Ecto neural progenitor cell (in vitro differentiated cells): ENCODE results near the gene CYFIP1.
"Not testable (repeated sequence)": the region's sequence is repeated elsewhere in the genome, so short reads cannot be mapped to it uniquely, and the experiment has no call there.

Experiments
- DNase-seq: peaks from one replicate; pipeline ENCODE4 v3.0.0-alpha.2; 2018; ENCODE audit warnings: low spot score

The CYFIP1 gene

DNA sequence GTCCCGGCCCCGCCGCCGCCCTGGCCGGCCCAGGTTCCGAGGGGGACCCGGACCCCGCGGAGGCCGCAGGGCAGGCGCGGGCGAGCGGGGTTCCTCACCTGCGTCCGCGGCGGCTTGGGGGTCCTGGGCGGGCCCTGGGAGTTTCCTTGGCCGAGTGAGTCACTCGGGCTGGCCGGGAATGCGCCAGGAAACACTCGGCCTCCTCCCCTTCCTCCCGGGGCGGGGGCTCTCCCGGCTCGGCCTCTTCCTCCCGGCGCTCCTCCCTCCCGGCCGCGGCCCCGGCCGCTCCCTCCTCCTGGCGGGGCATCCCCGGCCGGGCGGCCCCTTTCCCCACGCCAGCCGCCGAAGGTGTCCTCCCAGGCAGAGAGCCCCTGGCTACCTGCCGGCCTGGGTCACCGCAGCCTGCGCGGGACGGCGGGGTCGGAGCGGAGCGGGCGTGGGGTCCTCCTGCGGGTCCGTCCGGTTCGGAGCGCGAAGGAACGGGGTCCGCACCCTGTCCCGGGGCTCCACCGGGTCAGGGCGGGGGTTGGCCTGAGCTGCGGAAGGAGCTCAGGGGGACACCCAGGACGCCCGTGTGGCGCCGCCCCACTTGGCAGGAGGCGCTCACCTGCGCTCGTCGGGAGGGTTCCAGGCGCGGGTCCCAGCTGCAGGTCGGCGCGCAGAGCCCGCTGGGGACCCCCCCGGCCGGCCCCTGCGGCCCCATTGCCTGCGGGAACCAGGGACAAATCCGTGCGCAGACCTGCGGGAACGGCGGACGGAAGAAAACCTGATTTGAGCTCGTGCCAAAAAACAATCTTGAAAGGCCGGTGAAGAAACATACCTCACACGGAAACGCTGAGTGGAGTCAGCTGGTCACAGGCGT lies at the start of gene CYFIP1:
TSS of gene CYFIP1 (minus strand) at position 180 of the 862 bp plus-strand sequence. CDS start 33,083 bp downstream, outside the sequence.
- DNase-seq, result peak; percentile 85

GRCh38 chr15:23026218-23026617 lies 46.0 kb upstream of the CYFIP1 start:
- no peak for DNase-seq

DNA sequence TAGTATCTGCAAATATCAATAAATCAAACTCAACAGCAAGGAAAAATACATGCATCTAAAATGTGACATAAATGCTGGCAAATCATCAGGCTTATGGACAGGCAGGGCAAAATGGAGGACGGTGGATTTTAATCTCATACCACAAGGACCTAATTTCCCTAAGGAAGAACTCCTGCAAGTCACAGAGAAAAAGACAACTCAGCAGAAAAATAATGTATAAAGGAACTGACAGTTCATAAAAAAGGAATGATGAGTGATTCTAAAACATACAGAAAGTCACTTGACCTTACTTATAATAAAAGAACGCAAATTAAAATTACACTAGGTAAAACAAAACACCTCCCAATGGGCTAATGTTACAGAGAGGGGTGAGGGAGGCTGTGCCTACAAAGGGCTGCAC lies 42.0 kb upstream of the CYFIP1 start:
- DNase-seq, result no peak

DNA sequence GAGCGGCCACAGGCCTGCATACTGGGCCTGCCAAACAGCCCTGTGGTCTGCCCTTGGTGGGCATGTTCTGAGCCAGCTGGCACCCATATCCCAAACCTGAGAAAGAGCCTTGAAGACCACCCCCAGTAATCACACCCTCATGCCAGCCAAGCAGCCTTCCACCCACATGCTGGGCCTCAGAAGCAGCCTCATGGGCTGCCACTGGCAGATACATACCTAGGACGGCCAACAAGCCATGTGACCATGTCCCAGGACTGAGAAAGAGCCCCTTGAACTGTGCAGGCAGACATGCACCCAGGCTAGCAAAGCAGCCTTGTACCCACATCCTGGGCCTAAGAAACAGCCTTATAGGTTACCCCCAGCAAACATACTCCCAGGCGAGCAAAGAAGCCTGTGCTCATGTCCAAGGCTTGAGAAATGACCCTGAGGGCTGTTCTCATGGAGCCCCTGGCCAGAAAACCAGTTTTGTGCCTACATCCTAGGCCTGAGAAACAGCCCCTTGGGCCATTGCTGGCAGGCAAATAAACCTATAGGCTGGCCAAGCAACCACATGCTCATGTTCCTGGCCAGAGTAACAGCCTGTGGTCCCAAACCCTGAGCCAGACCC lies 34.3 kb upstream of the CYFIP1 start:
- no peak for DNase-seq

GRCh38 chr15:23013681-23014080 lies 33.5 kb upstream of the CYFIP1 start:
- DNase-seq, result no peak

DNA sequence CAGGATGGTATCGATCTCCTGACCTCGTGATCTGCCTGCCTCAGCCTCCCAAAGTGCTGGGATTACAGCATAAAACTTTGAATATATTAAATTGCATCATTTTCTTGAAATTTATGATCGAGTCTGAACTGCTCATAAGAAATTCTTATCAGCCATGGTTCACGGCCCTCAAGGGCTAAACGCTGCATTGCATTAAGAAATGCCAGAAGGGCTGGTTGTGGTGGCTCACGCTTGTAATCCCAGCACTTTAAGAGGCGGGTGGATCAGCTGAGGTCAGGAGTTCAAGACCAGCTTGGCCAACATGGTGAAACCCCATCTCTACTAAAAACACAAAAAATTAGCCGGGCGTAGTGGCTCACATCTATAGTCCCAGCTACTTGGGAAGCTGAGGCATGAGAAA lies 32.4 kb upstream of the CYFIP1 start:
- DNase-seq, result not testable (repeated sequence)

DNA sequence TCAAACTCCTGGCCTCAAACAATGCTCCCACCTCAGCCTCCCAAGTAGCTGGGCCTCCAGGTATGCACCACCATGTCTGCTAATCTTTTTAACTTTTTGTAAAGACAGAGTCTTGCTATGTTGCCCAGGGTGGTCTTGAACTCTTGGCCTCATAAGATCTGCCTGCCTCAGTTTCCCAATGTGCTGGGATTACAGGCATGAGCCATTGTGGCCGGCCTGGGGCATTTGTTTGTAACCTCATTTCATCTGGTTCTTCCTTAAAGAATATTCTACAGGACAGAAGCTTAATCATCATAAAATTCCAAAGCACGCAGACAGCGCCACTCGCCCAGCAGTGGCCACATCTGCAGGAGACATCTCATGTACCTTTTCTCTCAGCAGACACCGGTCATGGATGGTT lies 23.6 kb upstream of the CYFIP1 start:
- DNase-seq, result no peak

- no peak for DNase-seq
Measured at GRCh38 chr15:23002920-23003319, 22.8 kb upstream of the CYFIP1 start.

DNA sequence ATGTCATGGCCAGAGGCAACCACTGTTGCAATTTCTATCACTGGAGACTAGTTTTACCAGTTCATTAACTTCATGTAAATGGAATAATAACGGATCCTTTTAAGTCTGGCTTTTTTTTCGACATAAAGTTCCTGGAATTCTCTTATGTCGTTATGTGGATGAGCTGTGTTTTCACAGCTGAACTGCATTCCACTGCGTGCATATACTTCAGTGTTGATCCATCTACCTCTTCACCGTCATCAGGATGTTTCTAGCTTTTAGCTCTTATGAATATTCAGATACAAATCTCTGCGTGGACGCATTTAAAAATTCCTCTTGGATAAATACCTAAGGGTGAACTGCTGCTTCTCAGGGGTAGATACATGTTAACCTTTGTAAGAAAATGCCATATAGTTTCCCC lies 15.6 kb upstream of the CYFIP1 start:
- DNase-seq, result no peak

DNA sequence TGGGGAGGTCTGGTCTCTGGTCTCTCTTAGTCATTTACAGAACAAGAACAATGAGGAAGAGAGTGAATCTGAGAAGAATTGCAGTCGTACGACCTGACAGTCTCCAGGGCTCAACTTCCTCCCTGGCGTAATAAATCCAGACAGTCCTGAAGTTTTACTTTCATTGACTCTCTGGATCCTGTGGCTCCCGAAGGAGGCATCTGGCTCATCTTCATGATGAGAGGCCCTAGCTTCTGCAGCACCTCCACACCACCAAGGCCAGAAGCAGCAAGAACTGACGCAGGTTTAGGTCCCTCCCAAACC lies 11.8 kb upstream of the CYFIP1 start:
- no peak for DNase-seq

GRCh38 chr15:22989576-22990477 lies 9.7 kb upstream of the CYFIP1 start:
- DNase-seq, result no peak

DNA sequence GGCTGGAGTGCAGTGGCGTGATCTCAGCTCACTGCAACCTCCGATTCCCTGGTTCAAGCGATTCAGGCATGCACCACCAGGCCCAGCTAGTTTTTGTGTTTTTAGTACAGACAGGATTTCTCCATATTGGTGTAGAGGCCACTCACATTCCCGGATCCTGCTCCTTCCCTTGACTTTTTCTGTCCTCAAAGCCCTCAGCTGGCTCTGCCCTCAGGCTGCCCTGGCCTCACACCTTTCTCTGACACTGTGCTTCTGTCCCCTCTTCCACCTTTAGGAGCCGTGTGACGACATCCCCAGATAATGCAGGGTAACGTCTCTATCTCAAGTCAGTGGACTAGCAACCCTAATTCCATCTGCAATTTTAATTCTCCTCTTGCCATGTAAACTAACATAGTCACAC lies 8.6 kb upstream of the CYFIP1 start:
- DNase-seq, result no peak

- DNase-seq, result not testable (repeated sequence)
Measured at GRCh38 chr15:22981931-22982330, 1.8 kb upstream of the CYFIP1 start.

DNA sequence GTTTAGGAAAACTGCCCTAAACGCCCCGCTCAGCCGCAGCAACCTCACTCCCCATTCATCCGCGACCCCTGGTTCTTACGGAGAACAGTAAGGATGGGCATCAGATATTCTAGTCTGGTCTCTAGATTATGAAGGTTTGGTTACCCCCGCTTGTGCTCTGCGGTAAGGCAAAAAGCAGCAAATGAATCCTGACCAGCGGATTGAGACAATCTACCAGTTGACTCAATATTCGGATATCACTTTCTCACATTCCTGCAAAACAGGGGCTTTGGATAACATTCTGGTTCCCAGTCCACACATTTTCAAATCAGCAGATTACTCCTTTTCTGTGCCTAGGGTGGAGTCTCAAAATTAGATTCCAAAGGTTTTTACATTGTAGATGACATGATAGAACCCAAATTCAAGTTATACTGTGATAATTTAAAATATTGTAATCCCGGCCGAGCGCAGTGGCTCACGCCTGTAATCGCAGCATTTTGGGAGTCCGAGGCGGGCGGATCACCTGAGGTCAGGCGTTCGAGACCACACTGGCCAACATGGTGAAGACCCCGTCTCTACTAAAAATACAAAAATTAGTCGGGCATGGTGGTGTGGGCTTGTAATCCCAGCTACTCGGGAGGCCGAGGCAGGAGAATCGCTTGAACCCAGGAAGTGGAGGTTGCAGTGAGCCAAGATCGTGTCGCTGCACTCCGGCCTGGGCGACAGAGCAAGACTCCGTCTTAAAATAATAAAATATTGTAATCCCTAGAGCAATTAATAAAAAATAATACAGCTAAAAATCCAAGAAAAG lies 1.1 kb upstream of the CYFIP1 start:
- DNase-seq, result no peak

GRCh38 chr15:22979238-22980188 lies 655 bp downstream of the CYFIP1 start:
- peak; percentile 80 for DNase-seq

GRCh38 chr15:22978691-22979237 lies 1.4 kb downstream of the CYFIP1 start:
- DNase-seq, result no peak

DNA sequence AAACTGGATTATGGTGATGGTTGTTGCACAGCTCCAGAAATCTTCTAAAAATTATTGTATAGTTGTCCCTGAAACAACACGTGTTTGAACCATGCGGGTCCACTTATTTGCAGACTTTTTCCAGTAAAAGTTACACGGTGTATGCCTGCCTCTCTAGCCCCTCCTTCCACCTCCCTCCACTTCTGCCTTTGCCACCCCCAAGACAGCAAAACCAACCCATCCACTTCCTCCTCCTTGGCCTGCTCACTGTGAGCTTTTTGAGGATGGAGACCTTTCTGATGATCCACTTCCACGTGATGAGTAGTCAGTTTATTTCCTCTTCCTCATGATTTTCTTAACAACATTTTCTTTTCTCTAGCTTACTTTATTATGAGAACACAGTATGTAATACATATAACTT lies 5.4 kb downstream of the CYFIP1 start:
- DNase-seq, result no peak

GRCh38 chr15:22973987-22974386 lies 6.2 kb downstream of the CYFIP1 start:
- no peak for DNase-seq

DNA sequence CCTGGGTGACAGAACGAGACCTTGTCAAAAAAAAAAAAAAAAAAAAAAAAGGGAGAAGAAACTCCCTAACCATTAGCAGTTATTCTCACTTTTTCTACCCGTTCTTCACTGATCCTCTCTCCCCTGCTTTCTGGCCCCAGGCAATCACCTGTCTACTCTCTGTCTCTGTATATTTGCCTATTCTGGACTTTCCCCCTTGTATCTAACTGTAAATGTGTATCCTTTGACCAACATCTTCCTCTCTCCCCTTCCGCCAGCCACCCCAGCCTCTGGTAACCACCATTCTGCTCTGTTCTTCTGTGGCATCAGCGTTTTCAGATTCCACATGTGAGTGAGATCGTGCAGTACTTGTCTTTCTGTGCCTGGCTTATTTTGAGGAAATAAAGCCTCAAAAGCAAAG lies 6.9 kb downstream of the CYFIP1 start:
- DNase-seq, result no peak

DNA sequence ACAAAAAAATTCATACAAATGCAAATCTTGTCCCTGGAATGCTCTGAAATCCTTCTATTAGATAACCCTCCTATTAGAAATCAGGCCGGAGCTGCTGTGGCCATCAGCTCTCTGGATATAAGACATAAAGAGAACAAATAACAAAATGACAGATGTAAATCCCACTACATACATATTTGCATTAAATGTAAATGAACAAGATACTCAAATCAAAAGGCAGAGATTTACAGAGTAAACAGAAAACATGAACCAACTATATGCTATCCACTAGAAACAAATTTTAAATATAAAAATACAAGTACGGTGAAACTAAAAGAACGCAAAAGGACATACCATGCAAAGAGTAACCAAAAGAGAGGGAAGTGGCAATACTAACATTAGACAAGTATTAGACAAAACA lies 10.7 kb downstream of the CYFIP1 start:
- DNase-seq, result no peak

DNA sequence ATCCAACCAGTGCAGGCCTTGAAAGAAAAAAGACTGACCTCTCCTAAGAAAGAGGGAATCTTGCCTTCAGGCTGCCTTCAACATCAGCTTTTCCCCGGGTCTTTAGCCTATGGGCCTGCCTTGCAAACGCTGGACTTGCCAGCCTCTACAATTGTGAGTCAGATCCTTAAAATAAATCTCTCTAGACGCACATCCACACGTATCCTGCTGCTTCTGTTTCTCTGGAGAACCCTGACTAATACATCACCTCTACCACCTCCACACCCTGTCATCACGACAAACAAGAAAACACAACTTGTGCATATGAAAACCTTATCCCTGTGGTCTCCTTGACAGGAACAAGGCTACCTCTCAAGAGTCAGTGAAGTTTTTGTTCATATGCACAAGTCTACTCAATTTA lies 11.8 kb downstream of the CYFIP1 start:
- DNase-seq, result no peak
